HG03558 (cell line): ENCODE results near the gene MYCN.
"Not testable (repeated sequence)": the region's sequence is repeated elsewhere in the genome, so short reads cannot be mapped to it uniquely, and the experiment has no call there.

Experiments used
- ATAC-seq: cut with Tn5 transposase; IDR thresholded peaks from one replicate; pipeline ENCODE4 v1.9.1; 2021; ENCODE audit warnings: moderate number of reproducible peaks; ENCODE audit not compliant: unreplicated experiment; ENCODE audit errors: extremely low read depth

MYCN gene

GRCh38 chr2:15939854-15940660 is at the start of gene MYCN:
MYCN (plus strand) TSS chr2:15940550; CDS start chr2:15942065, 1,515 bp downstream.
- ATAC-seq, result no peak

GRCh38 chr2:15890936-15891905 is 49.1 kb upstream of the MYCN start:
- no peak for ATAC-seq

- no peak for ATAC-seq
These were observed 48.0 kb upstream of the MYCN start for GRCh38 chr2:15892151-15892880.

GRCh38 chr2:15893085-15893484 is 47.3 kb upstream of the MYCN start:
- no peak for ATAC-seq

GRCh38 chr2:15893689-15894480 is 46.5 kb upstream of the MYCN start:
- ATAC-seq, result no peak

- ATAC-seq, result no peak
These were observed 45.7 kb upstream of the MYCN start for GRCh38 chr2:15894481-15895144.

- ATAC-seq, result no peak
These were observed 44.5 kb upstream of the MYCN start for GRCh38 chr2:15895615-15896469.

GRCh38 chr2:15896859-15897258 is 43.5 kb upstream of the MYCN start:
- no peak for ATAC-seq

GRCh38 chr2:15897431-15898098 is 42.8 kb upstream of the MYCN start:
- ATAC-seq, result no peak

- ATAC-seq, result no peak
These were observed 41.1 kb upstream of the MYCN start for GRCh38 chr2:15899327-15899612.

GRCh38 chr2:15899751-15900493 is 40.4 kb upstream of the MYCN start:
- no peak for ATAC-seq

GRCh38 chr2:15901095-15901807 is 39.1 kb upstream of the MYCN start:
- ATAC-seq, result no peak

GRCh38 chr2:15901808-15902130 is 38.6 kb upstream of the MYCN start:
- no peak for ATAC-seq

- ATAC-seq, result not testable (repeated sequence)
These were observed 36.4 kb upstream of the MYCN start for GRCh38 chr2:15903910-15904309.

GRCh38 chr2:15905267-15905645 is 35.1 kb upstream of the MYCN start:
- no peak for ATAC-seq

GRCh38 chr2:15905986-15906491 is 34.3 kb upstream of the MYCN start:
- no peak for ATAC-seq

- ATAC-seq, result no peak
These were observed 33.6 kb upstream of the MYCN start for GRCh38 chr2:15906778-15907177.
